Activated CD8-positive, alpha-beta memory T cell treated with anti-CD3 and anti-CD28 coated beads, Interleukin-2, amount 50 U/mL, for 1 hour (primary cell): Measurements from ENCODE around the gene HECTD4.
A peak's percentile ranks its signal among the peaks of the same experiment; 100 is the strongest.

Experiments
- DNase-seq: peaks from one replicate; pipeline ENCODE4 v3.0.0-alpha.2; 2020; ENCODE audit errors: extremely low read depth

The HECTD4 gene

GRCh38 chr12:112322441-112322840 is 59.8 kb downstream of the HECTD4 start:
- DNase-seq: no peak

- DNase-seq: no peak
Observed at GRCh38 chr12:112321245-112321644, 61.0 kb downstream of the HECTD4 start.

DNA sequence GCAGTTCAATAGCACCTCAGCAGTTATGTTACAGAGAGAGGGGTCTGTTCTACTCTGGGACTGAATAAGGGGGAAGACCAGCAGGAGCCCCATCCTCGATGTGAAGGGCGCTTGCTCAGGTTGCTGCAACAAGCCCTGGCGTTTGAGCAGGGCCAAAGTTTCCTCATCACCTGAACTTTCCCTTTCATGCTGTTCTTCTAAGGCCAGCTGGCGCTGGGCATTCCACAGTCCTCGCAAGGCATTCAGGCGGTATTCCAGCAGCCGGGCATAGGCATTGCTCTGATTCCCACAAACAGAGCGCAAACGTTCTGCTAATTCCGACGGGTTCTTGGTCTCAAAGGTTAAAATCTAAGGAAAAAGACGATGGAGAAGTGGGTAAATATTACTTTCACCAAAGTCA is 62.8 kb downstream of the HECTD4 start:
- no peak for DNase-seq

DNA sequence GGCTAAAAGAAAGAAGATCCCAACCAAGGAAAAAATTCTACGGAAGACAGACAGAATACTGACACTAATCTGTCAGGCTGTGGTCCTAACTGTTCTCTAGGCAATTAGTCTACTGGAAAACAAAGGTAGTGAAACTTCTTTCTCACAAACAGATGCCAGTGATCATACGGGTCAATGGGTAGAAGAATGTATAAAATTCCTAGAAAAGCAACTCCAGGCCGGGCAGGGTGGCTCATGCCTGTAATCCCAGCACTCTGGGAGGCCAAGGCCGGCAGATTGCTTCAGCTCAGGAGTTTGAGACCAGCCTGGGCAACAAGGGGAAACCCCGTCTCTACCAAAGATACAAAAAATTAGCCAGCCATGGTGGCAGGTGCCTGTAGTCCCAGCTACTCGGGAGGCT is 64.8 kb downstream of the HECTD4 start:
- no peak for DNase-seq

- DNase-seq: no peak
Observed at GRCh38 chr12:112314981-112315380, 67.2 kb downstream of the HECTD4 start.

DNA sequence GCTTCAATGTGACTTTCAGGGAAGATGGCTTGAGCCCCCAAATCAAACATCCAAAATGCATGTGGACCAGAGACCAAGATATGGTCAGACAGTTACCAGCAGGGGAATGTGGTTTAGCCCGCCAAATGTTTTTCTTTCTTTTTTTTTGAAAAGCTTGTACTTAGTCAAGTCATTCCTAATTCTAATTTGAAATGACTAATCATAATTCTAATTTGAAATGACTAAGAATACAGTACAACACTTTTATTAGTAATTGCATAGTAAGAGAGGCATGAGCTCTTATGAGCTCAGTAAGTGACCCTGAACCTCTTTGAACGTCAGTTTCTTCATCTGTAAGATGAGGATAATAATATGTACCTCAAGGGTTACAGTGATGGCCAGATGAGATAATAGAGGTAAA is 72.4 kb downstream of the HECTD4 start:
- DNase-seq: no peak

GRCh38 chr12:112308652-112309051 is 73.6 kb downstream of the HECTD4 start:
- no peak for DNase-seq

DNA sequence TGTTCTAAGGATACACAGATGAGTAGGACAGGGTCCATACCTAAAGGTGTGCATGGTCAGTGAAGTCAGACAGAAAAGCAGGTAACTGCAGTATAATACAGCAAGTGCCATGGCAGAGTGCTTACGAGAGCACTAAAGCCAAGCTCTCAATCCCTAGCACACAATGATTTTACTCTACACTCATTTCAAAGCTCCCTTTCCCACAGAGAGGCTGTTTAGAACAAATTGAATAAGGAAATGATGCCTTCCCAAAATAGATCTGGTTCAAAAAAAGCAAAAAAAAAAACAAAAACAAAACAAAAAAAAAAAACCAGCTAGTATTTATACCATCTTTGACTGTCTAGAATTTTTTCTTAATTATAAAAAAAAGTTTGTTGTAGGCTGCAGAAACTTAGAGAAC is 74.1 kb downstream of the HECTD4 start:
- no peak for DNase-seq

- no peak for DNase-seq
Observed at GRCh38 chr12:112307317-112308011, 74.8 kb downstream of the HECTD4 start.

DNA sequence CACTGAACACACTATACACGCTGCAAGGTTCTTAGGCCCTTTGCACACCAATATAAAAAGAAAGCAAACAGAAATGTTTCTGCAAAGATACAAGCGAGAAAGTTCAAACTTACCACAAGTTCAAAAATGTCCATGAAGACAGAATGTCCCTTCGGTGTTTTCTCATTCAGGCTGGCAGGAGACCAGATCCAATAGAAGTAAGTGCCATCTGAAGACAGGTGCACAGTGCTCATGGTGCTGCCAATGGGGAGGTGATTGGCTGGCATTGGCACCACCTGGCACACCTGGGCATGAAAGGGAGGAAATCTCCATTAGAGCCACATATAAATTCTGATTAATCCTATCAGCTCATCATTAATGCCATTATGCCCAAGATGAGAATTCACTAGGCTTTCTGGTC is 76.3 kb downstream of the HECTD4 start:
- no peak for DNase-seq

DNA sequence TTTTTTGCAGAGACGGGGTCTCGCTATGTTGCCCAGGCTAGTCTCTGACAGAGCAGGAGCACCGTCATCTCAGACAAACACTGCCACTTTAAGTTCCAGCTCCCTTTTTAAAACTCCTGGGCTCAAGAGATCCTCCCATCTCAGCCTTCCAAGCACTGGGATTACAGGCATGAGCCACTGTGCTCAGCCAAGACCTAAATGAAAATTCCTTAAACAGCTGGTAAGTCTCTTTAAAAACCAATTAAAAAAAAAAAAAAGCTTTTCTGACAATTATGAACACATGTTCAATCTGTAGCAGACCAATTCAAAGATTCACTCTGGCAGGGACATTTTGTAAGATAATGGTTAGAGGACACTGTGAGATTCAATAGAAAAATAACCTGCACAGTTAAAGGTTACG is 77.8 kb downstream of the HECTD4 start:
- DNase-seq: no peak

- DNase-seq: no peak
Observed at GRCh38 chr12:112303799-112304198, 78.4 kb downstream of the HECTD4 start.

GRCh38 chr12:112303004-112303403 is 79.2 kb downstream of the HECTD4 start:
- DNase-seq: peak; percentile 4

GRCh38 chr12:112299704-112300103 is 82.5 kb downstream of the HECTD4 start:
- DNase-seq: no peak

DNA sequence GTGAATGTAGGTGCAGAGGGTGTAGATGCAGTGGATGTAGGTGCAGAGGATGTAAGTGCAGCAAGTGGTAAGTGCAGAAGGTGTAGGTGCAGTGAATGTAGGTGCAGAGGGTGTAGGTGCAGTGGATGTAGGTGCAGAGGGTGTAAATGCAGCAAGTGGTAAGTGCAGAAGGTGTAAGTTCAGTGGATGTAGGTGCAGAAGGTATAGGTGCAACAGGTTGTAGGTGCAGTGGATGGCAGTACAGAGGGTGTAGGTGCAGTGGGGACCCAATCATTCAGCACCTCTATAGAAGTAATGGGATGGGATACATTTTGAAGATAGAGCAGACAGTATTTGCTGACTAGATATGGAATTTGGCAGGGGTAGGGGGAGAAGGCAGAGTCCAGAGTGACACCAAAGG is 85.0 kb downstream of the HECTD4 start:
- no peak for DNase-seq

- no peak for DNase-seq
Observed at GRCh38 chr12:112296183-112296582, 86.0 kb downstream of the HECTD4 start.

DNA sequence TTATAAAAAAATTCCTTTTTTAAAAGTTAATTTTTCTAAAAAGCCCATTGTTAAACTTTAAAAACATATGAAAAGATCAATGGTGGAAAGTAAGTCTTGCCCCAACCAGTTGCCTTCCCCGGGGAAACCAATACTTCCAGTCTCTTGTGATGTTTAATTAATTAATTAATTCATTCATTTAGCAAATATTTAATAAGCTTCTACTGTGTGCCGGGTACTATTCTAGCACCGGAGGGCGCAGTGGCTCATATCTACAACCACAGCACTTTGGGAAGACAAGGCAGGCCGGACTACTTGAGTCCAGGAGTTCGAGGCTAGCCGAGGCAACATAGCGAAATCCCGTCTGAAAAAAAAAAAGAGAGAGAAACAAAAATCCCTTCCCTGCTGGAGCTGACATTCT is 87.4 kb downstream of the HECTD4 start:
- no peak for DNase-seq

DNA sequence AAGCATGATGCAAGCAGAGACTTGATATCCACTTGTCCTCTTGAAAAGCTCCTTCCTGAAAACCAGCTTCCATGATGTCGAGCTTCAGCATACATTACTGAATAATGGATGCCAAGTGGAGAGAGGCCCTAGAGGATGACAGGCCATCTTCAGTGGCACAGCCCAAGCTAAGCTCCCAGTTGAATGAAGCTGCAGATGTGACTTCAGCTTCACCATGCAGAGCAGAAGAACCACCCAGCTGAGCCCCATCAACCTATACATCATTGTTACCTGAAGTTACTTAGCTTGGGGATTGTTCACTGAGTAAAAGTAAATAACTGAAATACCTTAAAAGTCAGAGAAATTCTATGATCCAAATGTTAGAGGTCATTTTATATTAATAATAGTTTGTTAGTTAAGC is 93.6 kb downstream of the HECTD4 start:
- no peak for DNase-seq

DNA sequence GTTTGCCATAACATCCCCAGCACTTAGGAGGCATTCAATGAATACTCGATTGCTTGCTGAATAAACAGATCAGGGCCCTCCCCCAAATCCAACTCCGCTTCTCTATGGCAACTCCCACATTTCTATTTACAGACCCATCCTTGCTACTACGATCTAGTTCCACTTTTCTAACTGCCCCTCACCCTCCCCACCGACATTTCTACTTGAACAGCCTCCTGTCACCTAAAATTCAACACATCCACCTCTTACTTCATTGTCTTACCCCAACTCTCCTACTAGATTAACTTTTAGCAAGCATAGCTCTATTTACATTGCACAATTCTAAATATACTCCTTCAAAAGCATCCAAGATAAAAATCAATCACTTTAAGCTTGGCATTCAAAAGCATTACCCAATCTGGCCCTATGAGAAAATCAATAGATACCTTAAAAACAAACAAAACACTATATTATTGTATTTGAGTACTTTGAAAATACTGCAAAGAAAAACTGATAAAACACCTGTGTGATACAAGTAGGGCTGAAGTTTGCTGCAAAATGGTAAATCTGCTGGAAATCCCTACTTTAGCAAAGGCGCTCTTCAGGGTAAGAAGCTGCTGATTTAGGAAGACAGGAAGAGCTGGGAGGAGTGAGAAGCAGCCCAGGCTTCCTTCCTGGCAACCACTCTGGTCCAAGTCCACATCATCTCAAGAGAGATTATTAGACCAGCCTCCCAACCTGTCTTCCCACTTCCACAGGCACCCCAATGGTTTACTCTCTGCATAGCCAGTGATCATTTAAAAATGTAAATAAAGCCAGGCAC is 96.4 kb downstream of the HECTD4 start:
- DNase-seq: no peak

DNA sequence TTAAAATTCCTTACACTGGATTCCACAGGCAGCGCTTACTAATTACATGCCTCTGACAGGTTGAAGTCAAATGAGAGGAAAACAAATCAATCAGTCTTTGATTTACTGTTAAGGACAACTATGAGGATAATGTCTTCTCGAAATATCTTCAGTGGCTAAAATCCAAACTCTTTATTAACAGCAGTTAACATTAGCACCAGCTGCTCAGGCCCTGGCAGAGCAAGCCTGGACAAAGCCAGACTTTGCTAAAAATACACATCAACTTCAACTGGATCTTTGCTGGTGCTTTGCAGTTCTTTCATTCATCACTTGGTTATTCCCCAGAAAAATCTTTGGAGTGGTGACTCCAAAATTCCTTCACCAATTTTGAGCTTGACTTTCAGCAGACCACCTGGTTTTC is 98.7 kb downstream of the HECTD4 start:
- no peak for DNase-seq

- no peak for DNase-seq
Observed at GRCh38 chr12:112282920-112283319, 99.3 kb downstream of the HECTD4 start.

GRCh38 chr12:112275836-112276235 is 106.4 kb downstream of the HECTD4 start:
- DNase-seq: no peak

DNA sequence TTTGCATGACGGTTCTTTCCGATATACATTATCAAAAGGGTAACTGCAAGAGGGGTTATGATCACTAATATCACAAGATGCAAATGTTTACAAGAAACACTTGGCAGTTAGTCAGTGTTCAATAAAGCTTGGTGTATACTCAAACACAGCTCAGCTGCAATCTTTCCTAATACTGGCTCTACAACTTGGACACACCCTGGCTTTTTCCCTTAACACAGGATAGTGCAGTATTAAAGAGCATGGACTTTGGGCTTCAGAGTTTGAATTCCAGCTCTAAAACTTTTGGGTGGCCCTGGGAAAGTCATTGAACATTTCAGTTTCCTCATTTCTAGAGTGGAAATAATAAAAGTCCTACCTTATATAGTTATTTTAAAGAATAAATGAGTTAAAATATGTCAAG is 107.0 kb downstream of the HECTD4 start:
- no peak for DNase-seq

DNA sequence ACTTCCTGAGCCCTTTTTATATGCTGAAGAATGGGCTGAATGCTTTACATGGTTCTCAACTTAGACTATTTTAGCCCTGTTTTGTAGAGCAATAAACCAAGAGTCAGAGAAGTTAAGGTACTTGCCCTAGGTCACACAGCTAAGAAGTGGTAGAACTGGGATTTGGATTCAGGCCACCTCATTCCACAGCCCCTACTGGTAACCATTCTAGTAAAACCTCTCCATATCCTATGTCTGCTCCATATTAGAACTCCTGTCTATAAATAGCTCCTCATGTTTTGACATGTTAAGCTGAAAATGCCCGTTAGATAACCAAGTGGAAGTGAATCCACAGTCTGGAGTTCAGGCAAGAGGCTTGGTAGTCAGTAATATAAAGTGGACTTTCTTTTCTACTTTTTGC is 111.6 kb downstream of the HECTD4 start:
- DNase-seq: no peak
